Measurements from ENCODE around the gene GLMN. TPM values are rescaled to one million over a fixed set of nuclear protein-coding genes. Genes with fewer than 3 reads are reported as not detected.

GLMN gene, protein sequence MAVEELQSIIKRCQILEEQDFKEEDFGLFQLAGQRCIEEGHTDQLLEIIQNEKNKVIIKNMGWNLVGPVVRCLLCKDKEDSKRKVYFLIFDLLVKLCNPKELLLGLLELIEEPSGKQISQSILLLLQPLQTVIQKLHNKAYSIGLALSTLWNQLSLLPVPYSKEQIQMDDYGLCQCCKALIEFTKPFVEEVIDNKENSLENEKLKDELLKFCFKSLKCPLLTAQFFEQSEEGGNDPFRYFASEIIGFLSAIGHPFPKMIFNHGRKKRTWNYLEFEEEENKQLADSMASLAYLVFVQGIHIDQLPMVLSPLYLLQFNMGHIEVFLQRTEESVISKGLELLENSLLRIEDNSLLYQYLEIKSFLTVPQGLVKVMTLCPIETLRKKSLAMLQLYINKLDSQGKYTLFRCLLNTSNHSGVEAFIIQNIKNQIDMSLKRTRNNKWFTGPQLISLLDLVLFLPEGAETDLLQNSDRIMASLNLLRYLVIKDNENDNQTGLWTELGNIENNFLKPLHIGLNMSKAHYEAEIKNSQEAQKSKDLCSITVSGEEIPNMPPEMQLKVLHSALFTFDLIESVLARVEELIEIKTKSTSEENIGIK
- 10 to 100 TPM; 12.0 to 13.3 TPM for total RNA-seq

DNA sequence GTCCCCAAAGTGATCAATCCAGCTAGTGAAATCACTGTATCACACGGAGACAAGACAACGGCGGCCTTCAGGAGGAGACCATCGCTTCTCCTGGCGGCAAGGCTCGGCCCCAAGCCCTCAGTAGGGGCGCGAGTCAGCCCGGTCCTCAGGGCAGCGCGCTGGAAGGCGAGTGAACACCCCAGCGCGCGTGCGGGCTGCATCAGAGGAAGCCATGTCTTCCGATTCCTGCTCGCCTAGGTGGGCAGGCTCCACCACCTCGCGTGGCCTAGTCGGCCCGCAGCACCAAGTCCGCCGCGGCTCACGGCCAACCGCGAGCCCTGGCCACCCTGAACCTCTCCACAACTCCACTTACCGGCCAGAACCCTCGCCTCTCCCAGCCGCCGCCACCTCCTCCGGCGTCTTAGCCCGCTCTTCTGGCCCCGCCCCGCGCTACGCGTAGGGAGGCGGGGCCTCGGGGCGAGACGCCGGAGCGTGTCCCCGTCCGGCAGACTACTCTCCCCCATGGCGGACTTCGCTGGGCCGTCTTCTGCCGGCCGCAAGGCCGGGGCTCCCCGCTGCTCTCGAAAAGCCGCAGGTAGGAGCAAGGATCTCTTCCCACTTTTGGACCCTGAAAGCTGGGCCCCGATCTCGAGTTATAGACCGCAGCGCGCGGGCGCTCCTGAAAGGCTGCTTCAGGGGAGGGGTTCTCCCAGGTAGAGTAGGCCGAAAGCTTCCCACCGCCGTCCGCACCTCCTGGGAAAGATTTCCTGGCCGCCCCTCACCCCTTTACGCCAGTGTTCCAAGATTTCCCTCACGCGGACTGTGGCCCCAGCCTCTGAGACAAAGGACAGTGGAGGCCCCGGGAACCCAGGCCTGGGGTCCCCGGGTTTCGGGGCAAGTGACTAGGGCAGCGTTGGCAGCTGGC, at the start of gene GLMN, which contains the start of gene RPAP2:
TSS of gene GLMN (minus strand) at position 415 of the 904 bp plus-strand sequence. CDS start 988 bp downstream, outside the sequence.
TSS of gene RPAP2 (plus strand) at position 487 of the 904 bp plus-strand sequence. CDS start at position 502, 15 bp downstream.

DNA sequence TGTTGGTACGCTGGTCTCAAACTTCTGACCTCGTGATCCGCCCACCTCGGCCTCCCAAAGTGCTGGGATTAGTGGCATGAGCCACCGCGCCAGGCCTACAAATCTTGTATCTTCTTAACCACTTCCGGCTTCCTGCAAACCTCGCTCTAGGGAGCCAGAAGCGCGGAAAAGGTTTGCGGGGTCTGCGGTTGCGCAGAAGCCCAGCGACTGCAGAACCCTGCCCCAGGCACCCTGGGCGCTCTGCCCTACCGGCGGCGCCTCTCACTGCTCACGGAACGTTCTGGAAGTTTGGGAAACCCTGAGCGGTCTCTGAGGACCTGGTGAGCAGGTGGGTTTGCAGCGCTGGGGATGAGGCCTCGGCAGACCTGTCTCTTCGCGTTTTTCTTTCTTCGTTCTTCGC, 81.1 kb downstream of the GLMN start, which contains the start of gene C1orf146:
TSS of gene C1orf146 (plus strand) at position 195 of the 400 bp plus-strand sequence. CDS start 13,506 bp downstream, outside the sequence.

Other genes with a start within 250 kb of the GLMN start
- under 1 TPM; 0.33 to 0.34 TPM for gene SETSIP, start 223.6 kb downstream of the GLMN start, total RNA-seq
- gene BTBD8, start 218.6 kb downstream of the GLMN start, total RNA-seq = 1 to 10 TPM; 1.0 to 2.7 TPM
- gene C1orf146, start 81.1 kb downstream of the GLMN start, total RNA-seq = not detected
- gene RPAP2, start 72 bp upstream of the GLMN start, total RNA-seq = 1 to 10 TPM; 3.7 to 4.5 TPM
- under 1 TPM; under 0.01 to 0.33 TPM for gene GFI1, start 187.9 kb upstream of the GLMN start, total RNA-seq

Measured in melanocyte of skin (primary cell).